GM12878 (cell line): Measurements from ENCODE around the gene FBXL5. TPM values are rescaled to one million over a fixed set of nuclear protein-coding genes. Genes with fewer than 3 reads are reported as not detected.

ENCODE experiments used
- BHLHE40 ChIP-seq, 2 experiments: fragments of 450-650 bp in 1 of 2; IDR thresholded peaks; 2 replicates each; pipeline ENCODE4 v1.6.1; 2011 to 2017; ENCODE audit warnings: low read depth in 2 of 2, borderline replicate concordance in 1 of 2, improper control_type of control experiment in 1 of 2, low read length in 1 of 2, mild to moderate bottlenecking in 1 of 2
- BMI1 ChIP-seq: fragments of 450-650 bp; IDR thresholded peaks from 2 replicates; pipeline ENCODE4 v1.6.1; 2016; ENCODE audit warnings: mild to moderate bottlenecking, moderate library complexity, borderline replicate concordance
- CREM ChIP-seq: IDR thresholded peaks from 2 replicates; pipeline ENCODE4 v1.6.1; 2014; ENCODE audit warnings: antibody characterized with exemption, low read depth
- DPF2 ChIP-seq: fragments of 450-650 bp; IDR thresholded peaks from 2 replicates; pipeline ENCODE4 v1.6.1; 2017; ENCODE audit warnings: mild to moderate bottlenecking
- EED ChIP-seq: sonication (generic); IDR thresholded peaks from 2 replicates; pipeline ENCODE4 v1.6.1; 2016; ENCODE audit warnings: antibody characterized with exemption, low read depth
- GATAD2B ChIP-seq: fragments of 450-650 bp; conservative IDR thresholded peaks from 2 replicates; pipeline ENCODE4 v1.6.1; 2017; ENCODE audit warnings: low read depth, mild to moderate bottlenecking, moderate library complexity
- KAT2A ChIP-seq: conservative IDR thresholded peaks from 2 replicates; pipeline ENCODE4 v1.6.1; 2011; ENCODE audit warnings: low read depth, low read length; ENCODE audit not compliant: control insufficient read depth
- MTA2 ChIP-seq: fragments of 450-650 bp; IDR thresholded peaks from 2 replicates; pipeline ENCODE4 v1.6.1; 2016; ENCODE audit warnings: low read depth, mild to moderate bottlenecking, moderate library complexity
- NFYB ChIP-seq: IDR thresholded peaks from 2 replicates; pipeline ENCODE4 v1.6.1; 2011; ENCODE audit warnings: low read depth, mild to moderate bottlenecking, low read length, improper control_type of control experiment, moderate library complexity; ENCODE audit not compliant: insufficient read depth
- NR2F1 ChIP-seq: fragments of 450-650 bp; conservative IDR thresholded peaks from 2 replicates; pipeline ENCODE4 v1.6.1; 2017; ENCODE audit warnings: mild to moderate bottlenecking
- PAX8 ChIP-seq: fragments of 450-650 bp; IDR thresholded peaks from 2 replicates; pipeline ENCODE4 v1.6.1; 2017; ENCODE audit warnings: mild to moderate bottlenecking, moderate library complexity
- RB1 ChIP-seq: fragments of 450-650 bp; formaldehyde crosslinking; IDR thresholded peaks from 2 replicates; pipeline ENCODE4 v1.6.1; 2017; ENCODE audit warnings: mild to moderate bottlenecking, borderline replicate concordance
- RUNX3 ChIP-seq: IDR thresholded peaks from 2 replicates; pipeline ENCODE4 v1.6.1; 2012; ENCODE audit warnings: low read length, inconsistent platforms
- SIN3A ChIP-seq: IDR thresholded peaks from 2 replicates; pipeline ENCODE4 v1.6.1; 2012; ENCODE audit warnings: low read depth, low read length, improper control_type of control experiment
- SMARCA5 ChIP-seq: fragments of 450-650 bp; IDR thresholded peaks from 2 replicates; pipeline ENCODE4 v1.6.1; 2017; ENCODE audit warnings: mild to moderate bottlenecking
- TAF1 ChIP-seq: IDR thresholded peaks from 2 replicates; pipeline ENCODE4 v1.6.1; 2011; ENCODE audit warnings: mild to moderate bottlenecking, low read depth, low read length, borderline replicate concordance
- TARDBP ChIP-seq: IDR thresholded peaks from 2 replicates; pipeline ENCODE4 v1.6.1; 2016; ENCODE audit warnings: borderline replicate concordance
- ZNF217 ChIP-seq: fragments of 450-650 bp; IDR thresholded peaks from 2 replicates; pipeline ENCODE4 v1.6.1; 2017; ENCODE audit warnings: antibody characterized with exemption, mild to moderate bottlenecking
- polyA plus RNA-seq, 11 experiments: library from polyadenylated mRNA; depleted of rRNA in 4 of 11; unstranded in 6 of 11; stranded (reverse) in 5 of 11; fragments of >200 nt; fragmentation: Nextera tagmentation in 4 of 11; fragmentation: Illumina TruSeq in 1 of 11; extraction: Ambion mirVana in 4 of 11; extraction: Trizol in 1 of 11; gene quantifications; 1 replicate in 1 of 11; 2 replicates in 10 of 11; pipeline versions ENCODE4 v1.2.1 to v1.2.3, GENCODE V29; 2011 to 2016; ENCODE audit warnings: inconsistent platforms in 2 of 11, missing spikeins in 2 of 11, low read depth in 1 of 11
- total RNA-seq, 4 experiments: library from RNA; depleted of rRNA in 3 of 4; stranded (reverse); fragments of >200 nt in 3 of 4; fragmentation: Illumina TruSeq in 1 of 4; extraction: Trizol in 1 of 4; gene quantifications; 2 replicates each; pipeline versions ENCODE4 v1.2.1 to v1.2.3, GENCODE V29; 2013 to 2021
- TF ChIP-seq, protein P1 (sequence below): fragments of 450-650 bp; IDR thresholded peaks from 2 replicates; pipeline ENCODE4 v1.6.1; 2017; ENCODE audit warnings: mild to moderate bottlenecking, moderate library complexity
- TF ChIP-seq, protein P2 (sequence below): fragments of 450-650 bp; IDR thresholded peaks from 2 replicates; pipeline ENCODE4 v1.6.1; 2017; ENCODE audit warnings: mild to moderate bottlenecking
- TF ChIP-seq, protein P3 (sequence below): fragments of 450-650 bp; IDR thresholded peaks from 2 replicates; pipeline ENCODE4 v1.6.1; 2017; ENCODE audit warnings: borderline replicate concordance
- TF ChIP-seq, protein P4 (sequence below): fragments of 450-650 bp; conservative IDR thresholded peaks from 2 replicates; pipeline ENCODE4 v1.6.1; 2017; ENCODE audit warnings: mild to moderate bottlenecking, moderate library complexity

FBXL5 gene
- total and polyA plus RNA-seq, 10 of the 15 experiments (the other 5 are each of a cell fraction or from before 2014, with no cell fraction given): 10.1 to 46.2 (median 32.7) TPM

DNA sequence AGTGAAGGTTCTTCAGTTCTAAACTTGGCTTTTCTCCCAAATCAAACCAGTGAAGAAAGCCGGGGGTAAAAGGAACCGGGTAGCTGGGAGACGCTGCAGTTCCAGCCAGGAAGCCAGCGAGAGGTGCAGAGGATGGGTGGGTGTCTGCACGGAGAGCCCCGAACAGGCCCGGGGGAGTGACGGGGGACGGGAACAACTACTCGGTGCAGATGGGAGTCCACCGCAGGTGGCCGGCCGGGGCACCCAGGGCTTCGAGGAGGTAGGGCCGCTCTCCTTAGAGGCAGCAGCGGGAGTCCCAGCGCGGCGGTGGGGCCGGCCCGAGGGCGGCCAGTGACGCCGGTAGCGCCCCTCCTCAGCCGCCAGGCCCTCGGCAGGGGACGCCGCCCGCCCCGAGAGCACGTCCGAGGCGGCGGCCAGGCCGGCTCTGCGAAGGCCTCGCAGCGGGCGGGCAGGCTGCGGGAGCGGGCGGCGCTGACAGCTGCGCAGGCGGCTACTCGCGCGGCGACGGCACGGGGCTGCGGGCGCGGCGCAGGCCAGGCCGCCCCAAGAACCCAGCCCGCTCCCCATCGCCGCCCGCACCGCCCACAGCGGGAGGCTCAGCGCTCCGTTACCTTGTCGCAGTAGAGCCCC, 449 bp downstream of the FBXL5 start (continued):
- TF ChIP-seq, protein P1, sequence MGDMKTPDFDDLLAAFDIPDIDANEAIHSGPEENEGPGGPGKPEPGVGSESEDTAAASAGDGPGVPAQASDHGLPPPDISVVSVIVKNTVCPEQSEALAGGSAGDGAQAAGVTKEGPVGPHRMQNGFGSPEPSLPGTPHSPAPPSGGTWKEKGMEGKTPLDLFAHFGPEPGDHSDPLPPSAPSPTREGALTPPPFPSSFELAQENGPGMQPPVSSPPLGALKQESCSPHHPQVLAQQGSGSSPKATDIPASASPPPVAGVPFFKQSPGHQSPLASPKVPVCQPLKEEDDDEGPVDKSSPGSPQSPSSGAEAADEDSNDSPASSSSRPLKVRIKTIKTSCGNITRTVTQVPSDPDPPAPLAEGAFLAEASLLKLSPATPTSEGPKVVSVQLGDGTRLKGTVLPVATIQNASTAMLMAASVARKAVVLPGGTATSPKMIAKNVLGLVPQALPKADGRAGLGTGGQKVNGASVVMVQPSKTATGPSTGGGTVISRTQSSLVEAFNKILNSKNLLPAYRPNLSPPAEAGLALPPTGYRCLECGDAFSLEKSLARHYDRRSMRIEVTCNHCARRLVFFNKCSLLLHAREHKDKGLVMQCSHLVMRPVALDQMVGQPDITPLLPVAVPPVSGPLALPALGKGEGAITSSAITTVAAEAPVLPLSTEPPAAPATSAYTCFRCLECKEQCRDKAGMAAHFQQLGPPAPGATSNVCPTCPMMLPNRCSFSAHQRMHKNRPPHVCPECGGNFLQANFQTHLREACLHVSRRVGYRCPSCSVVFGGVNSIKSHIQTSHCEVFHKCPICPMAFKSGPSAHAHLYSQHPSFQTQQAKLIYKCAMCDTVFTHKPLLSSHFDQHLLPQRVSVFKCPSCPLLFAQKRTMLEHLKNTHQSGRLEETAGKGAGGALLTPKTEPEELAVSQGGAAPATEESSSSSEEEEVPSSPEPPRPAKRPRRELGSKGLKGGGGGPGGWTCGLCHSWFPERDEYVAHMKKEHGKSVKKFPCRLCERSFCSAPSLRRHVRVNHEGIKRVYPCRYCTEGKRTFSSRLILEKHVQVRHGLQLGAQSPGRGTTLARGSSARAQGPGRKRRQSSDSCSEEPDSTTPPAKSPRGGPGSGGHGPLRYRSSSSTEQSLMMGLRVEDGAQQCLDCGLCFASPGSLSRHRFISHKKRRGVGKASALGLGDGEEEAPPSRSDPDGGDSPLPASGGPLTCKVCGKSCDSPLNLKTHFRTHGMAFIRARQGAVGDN: peak; percentile 9; the same call in 1 of the 2 replicates
- no peak for TF ChIP-seq MTA2
- no peak for TF ChIP-seq RUNX3
- TF ChIP-seq, protein P2, sequence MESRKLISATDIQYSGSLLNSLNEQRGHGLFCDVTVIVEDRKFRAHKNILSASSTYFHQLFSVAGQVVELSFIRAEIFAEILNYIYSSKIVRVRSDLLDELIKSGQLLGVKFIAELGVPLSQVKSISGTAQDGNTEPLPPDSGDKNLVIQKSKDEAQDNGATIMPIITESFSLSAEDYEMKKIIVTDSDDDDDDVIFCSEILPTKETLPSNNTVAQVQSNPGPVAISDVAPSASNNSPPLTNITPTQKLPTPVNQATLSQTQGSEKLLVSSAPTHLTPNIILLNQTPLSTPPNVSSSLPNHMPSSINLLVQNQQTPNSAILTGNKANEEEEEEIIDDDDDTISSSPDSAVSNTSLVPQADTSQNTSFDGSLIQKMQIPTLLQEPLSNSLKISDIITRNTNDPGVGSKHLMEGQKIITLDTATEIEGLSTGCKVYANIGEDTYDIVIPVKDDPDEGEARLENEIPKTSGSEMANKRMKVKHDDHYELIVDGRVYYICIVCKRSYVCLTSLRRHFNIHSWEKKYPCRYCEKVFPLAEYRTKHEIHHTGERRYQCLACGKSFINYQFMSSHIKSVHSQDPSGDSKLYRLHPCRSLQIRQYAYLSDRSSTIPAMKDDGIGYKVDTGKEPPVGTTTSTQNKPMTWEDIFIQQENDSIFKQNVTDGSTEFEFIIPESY: no peak
- no peak for TF ChIP-seq TARDBP
- TF ChIP-seq BMI1: no peak
- TF ChIP-seq, protein P3, sequence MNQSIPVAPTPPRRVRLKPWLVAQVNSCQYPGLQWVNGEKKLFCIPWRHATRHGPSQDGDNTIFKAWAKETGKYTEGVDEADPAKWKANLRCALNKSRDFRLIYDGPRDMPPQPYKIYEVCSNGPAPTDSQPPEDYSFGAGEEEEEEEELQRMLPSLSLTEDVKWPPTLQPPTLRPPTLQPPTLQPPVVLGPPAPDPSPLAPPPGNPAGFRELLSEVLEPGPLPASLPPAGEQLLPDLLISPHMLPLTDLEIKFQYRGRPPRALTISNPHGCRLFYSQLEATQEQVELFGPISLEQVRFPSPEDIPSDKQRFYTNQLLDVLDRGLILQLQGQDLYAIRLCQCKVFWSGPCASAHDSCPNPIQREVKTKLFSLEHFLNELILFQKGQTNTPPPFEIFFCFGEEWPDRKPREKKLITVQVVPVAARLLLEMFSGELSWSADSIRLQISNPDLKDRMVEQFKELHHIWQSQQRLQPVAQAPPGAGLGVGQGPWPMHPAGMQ: no peak
- TF ChIP-seq, protein P4, sequence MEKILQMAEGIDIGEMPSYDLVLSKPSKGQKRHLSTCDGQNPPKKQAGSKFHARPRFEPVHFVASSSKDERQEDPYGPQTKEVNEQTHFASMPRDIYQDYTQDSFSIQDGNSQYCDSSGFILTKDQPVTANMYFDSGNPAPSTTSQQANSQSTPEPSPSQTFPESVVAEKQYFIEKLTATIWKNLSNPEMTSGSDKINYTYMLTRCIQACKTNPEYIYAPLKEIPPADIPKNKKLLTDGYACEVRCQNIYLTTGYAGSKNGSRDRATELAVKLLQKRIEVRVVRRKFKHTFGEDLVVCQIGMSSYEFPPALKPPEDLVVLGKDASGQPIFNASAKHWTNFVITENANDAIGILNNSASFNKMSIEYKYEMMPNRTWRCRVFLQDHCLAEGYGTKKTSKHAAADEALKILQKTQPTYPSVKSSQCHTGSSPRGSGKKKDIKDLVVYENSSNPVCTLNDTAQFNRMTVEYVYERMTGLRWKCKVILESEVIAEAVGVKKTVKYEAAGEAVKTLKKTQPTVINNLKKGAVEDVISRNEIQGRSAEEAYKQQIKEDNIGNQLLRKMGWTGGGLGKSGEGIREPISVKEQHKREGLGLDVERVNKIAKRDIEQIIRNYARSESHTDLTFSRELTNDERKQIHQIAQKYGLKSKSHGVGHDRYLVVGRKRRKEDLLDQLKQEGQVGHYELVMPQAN: peak; percentile 86
- peak in 1 of 2 experiments; percentile 56; a peak in 3 of 4 replicates for TF ChIP-seq BHLHE40 (IDR thresholded peaks at IDR 0.05; ENCODE audit: borderline replicate concordance in 1 of 2, low read depth in 2 of 2, low read length in 1 of 2)
- TF ChIP-seq CREM: no peak
- TF ChIP-seq SMARCA5: peak; percentile 74
- peak; percentile 86 for TF ChIP-seq GATAD2B
- TF ChIP-seq NR2F1: peak; percentile 61; the same call in 1 of the 2 replicates
- no peak for TF ChIP-seq NFYB
- TF ChIP-seq RB1: no peak; the same call in 1 of the 2 replicates
- TF ChIP-seq SIN3A: 0 out of 2 replicates have a peak, but pooled peaks have one; percentile 18
- TF ChIP-seq TAF1: peak; percentile 10; the same call in 1 of the 2 replicates
- TF ChIP-seq PAX8: no peak
- TF ChIP-seq ZNF217: 0 out of 2 replicates have a peak, but pooled peaks have one; percentile 32
- TF ChIP-seq DPF2: peak; percentile 70
- no peak for TF ChIP-seq KAT2A
- TF ChIP-seq EED: no peak
